GF-D8 (cell line): ENCODE measurements around the gene RRP1B.

ENCODE experiments used
- DNase-seq: peaks from one replicate; lab custom pipeline; 2025; lab: John Stamatoyannopoulos, UW

The RRP1B gene

GRCh38 chr21:43727519-43728153, 68.3 kb downstream of the RRP1B start:
- peak; percentile 40 for DNase-seq

GRCh38 chr21:43728154-43728466, 68.8 kb downstream of the RRP1B start:
- peak; percentile 92 for DNase-seq

GRCh38 chr21:43728467-43729390, 69.4 kb downstream of the RRP1B start:
- peak; percentile 98 for DNase-seq

GRCh38 chr21:43731476-43731875, 72.1 kb downstream of the RRP1B start:
- no peak for DNase-seq

- no peak for DNase-seq
These were observed 72.7 kb downstream of the RRP1B start for GRCh38 chr21:43731891-43732711.

GRCh38 chr21:43733060-43733459, 73.7 kb downstream of the RRP1B start:
- no peak for DNase-seq

- no peak for DNase-seq
These were observed 74.2 kb downstream of the RRP1B start for GRCh38 chr21:43733529-43734071.

- no peak for DNase-seq
These were observed 75.0 kb downstream of the RRP1B start for GRCh38 chr21:43734131-43734927.

- DNase-seq, result no peak
These were observed 75.5 kb downstream of the RRP1B start for GRCh38 chr21:43734928-43735229.

GRCh38 chr21:43735236-43736091, 76.1 kb downstream of the RRP1B start:
- DNase-seq, result no peak

- no peak for DNase-seq
These were observed 77.0 kb downstream of the RRP1B start for GRCh38 chr21:43736224-43736883.

GRCh38 chr21:43737158-43737950, 78.0 kb downstream of the RRP1B start:
- DNase-seq, result no peak

GRCh38 chr21:43739621-43740435, 80.5 kb downstream of the RRP1B start:
- no peak for DNase-seq

- no peak for DNase-seq
These were observed 81.3 kb downstream of the RRP1B start for GRCh38 chr21:43740497-43741156.

- no peak for DNase-seq
These were observed 82.2 kb downstream of the RRP1B start for GRCh38 chr21:43741423-43742096.

- DNase-seq, result no peak
These were observed 84.6 kb downstream of the RRP1B start for GRCh38 chr21:43743947-43744346.

- DNase-seq, result no peak
These were observed 85.4 kb downstream of the RRP1B start for GRCh38 chr21:43744725-43745124.
